ENCODE measurements around the gene EDC3.
"Not testable (repeated sequence)": the region's sequence is repeated elsewhere in the genome, so short reads cannot be mapped to it uniquely, and the experiment has no call there.

The EDC3 gene

DNA sequence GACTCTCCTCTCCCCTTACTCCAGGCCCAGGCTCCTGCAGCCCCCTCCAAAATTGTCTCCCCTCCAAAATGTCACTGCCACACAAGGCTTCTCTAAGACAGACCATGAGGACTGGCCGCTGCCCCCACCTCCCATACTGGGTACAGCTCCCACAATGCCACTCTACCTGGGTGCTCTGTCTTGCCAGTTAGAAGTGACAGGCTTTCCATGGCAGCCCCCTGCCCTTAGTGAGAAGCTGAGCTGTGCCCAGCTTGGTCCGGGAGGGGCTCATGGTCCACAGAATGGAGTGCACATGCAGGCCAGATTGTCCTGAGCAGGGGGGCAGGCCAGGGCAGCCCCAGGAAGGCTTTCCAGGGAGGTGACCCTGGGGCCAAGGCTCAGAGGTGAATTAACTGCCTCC, 83.1 kb downstream of the EDC3 start:
- no peak for DNase-seq (ENCODE audit: low read depth in 2 of 3, low spot score in 2 of 3)

GRCh38 chr15:74611834-74612233, 84.0 kb downstream of the EDC3 start:
- no peak for DNase-seq (ENCODE audit: low read depth in 2 of 3, low spot score in 2 of 3)

DNA sequence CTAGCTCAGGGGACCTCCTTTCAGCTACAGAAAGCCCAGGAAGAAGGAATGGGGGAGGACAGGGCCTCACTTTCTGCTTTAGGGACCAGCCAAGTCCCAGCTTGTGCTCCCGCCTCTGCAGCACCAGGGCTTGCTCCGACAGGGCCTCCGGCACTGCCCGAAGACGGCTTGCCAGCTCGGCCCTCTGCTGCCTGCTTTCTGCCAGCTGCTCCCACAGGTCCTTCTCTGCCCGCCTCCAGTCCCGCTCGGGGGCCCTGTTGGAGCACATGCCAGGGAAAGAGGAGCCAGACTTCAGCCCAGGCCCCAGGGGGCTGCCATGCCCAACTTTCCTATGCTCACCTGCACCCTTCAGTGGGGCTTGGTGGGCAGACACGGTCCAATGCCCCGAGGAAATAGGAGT, 84.5 kb downstream of the EDC3 start:
- DNase-seq (ENCODE audit: low read depth in 2 of 3, low spot score in 2 of 3), result no peak

DNA sequence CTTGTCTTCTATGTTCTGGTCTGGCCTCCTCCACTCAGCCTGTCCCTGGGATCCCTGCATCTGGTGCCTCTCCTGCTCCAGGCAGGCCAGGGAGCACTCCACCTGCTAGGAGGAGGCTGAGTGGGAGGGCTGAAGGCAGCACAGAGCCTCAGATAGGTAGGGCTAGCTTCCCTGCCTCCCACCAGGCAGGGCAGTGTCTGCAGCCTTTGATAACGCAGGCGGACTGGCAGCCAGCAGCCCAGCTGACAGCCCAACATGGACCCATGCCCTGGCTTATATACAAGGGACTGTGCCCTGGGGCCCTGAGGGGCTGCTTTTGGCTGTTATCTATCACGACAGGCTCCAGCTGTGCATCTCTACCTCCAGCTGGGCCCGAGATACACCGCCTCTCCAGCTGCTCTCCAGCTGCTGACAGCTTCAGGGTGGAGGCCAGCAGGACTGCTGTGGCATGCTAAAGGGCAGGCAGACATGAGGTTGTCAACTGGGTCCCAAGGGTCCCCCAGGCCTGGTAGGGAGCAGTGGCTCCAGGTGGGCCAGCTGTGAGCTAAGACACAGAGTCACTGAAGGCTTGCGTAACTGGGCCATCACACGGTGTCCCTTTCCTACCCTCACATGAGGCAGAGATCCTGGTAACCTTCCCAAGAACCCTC, 85.4 kb downstream of the EDC3 start:
- no peak for DNase-seq (ENCODE audit: low read depth in 2 of 3, low spot score in 2 of 3)

- no peak for DNase-seq (ENCODE audit: low read depth in 2 of 3, low spot score in 2 of 3)
These were observed 85.9 kb downstream of the EDC3 start for GRCh38 chr15:74609938-74610301.

DNA sequence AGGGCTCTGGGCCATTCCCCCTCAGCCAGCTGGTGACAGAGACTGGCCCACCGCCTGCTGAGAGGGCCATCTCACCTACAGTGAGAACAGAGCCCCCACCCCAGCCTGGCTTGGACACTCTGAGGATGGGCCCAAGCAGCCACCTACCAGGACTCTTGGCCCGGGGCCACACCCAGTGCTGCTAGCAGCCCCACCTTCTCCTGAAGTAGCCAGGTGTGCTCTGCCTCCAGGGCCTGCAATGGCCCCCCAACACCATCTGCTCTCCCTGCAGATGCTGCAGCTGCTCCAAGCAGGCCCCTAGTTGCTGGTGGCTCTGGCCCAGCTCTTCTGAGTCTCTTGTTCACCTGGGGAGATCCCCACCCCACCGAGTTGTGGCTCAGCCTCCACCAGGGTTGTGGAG, 87.0 kb downstream of the EDC3 start:
- no peak for DNase-seq (ENCODE audit: low read depth in 2 of 3, low spot score in 2 of 3)

- no peak for DNase-seq (ENCODE audit: low read depth in 2 of 3, low spot score in 2 of 3)
These were observed 90.1 kb downstream of the EDC3 start for GRCh38 chr15:74605795-74606150.

GRCh38 chr15:74604983-74605794, 90.6 kb downstream of the EDC3 start:
- no peak for DNase-seq (ENCODE audit: low read depth in 2 of 3, low spot score in 2 of 3)

DNA sequence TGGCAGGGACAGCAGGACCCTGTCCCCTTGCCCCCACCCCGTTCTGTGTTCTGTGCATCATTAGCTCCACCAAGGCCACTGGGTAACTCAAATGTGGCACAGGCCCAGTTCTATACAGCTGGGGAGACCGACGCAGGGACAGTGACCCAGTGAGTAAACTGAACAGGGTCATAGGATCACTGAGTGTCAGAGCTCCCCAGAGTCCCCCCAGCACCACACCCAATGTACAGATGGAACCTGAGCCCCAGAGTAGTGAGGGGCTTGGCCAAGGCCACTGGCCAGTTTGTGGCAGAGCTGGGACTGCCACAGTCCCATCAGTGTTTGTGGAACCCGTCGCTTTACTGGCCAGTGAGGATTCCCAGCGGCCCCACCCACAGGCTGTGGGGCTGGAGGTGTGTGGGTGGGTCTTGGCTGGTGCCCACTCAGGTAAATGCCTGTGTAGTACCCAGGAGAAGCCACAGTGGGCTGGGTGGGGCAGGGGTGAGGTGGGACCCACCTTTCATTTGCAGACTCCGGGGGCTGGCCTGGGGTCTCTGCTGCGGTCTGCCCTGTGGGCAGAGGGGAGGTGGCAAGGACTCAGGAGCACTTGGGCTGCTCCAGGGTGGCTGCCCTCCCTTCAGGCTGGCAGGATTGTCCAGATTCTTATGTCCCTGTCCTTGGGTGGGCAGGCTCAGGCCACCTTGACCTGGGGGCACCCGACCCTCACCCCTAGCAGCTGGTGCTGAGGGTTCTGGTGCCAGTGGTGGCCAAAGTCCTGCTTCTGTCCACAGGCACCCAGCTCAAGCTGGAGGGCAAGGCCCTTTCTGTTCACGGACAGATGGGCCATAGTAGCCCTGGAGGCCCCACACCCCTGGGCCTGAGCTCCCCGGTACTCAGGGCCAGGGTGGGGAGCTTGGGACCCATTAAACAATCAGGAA, 91.8 kb downstream of the EDC3 start:
- DNase-seq (ENCODE audit: low read depth in 2 of 3, low spot score in 2 of 3), result no peak

- no peak for DNase-seq (ENCODE audit: low read depth in 2 of 3, low spot score in 2 of 3)
These were observed 92.6 kb downstream of the EDC3 start for GRCh38 chr15:74603026-74603788.

DNA sequence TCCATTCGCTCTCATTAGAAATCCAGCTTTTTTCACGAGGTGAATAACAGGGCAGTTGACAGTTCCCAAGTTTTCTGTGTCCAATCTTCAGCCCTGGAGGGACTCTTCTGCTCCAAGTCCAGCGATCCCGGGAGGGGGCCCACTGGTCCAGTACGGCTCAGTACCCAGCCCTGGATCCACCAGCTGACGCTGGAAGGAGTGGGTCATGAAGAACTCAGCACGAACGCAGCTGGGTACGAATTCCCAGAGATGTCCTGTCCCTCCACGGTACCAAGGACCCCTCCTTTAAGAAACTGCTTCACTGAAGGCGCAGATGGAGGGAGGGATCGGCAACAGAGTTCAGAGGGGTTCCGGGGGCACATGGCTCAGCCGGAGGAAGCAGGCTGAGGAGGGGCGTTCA, 96.7 kb downstream of the EDC3 start:
- DNase-seq (ENCODE audit: low read depth in 2 of 3, low spot score in 2 of 3), result no peak

DNA sequence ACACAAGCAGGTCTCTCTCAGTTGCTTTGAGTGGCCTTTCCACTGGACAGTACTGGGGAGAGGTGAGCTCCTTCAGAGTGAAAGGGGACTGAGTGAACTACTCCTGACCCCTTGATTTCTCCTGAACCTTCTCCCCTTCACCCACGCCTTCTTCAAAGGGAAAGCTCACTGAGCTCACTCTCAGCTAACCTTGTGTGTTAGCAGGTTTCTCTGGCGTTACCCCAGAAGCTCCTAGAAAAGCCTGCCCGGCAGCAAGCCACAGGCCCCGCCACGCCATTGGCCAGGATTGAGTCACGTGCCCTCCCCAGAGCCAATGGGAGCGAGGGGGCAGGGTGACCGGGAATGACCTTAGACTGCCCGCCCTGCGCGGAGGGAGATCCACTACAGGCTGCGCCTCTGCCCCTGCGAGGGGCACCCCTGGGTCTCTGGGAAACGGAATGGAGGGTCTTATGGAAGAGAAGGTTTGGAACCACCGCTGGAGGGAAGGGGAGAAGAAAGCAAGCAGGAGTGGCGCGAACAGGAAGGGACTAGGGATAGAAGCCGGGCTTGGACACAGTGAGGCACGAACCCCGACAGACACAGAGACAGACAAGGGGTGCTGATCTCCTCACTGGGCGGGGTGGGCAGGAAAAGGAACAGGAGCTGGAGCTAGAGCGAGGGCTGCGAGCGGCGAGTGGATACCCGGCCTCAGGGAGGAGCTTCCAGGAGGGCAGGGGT, 97.5 kb downstream of the EDC3 start:
- DNase-seq (ENCODE audit: low read depth in 2 of 3, low spot score in 2 of 3), result peak; percentile 66 to 79 (median 69)

- DNase-seq (ENCODE audit: low read depth in 2 of 3, low spot score in 2 of 3), result not testable (repeated sequence)
These were observed 98.6 kb downstream of the EDC3 start for GRCh38 chr15:74597146-74597705.

DNA sequence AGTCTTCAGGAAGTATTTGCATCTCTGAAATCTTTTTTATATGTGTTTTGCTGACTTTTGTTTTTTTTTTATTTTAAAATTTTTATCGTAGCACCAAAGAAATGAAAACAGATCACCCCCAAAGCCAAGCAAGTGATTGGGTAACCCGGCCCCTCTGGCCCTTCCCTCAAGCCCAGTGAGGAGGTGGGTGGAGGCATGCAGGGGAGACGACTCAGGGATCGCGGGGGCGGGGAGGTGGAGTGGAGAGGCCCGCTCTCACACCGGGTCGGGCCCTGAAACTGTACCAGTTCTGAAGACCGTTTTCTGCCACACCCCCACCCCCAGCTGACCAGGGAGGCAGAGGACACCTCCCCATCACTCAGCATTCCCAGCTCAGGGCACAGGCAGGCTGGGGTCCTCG, 99.1 kb downstream of the EDC3 start:
- not testable (repeated sequence) for DNase-seq (ENCODE audit: low read depth in 2 of 3, low spot score in 2 of 3)

DNA sequence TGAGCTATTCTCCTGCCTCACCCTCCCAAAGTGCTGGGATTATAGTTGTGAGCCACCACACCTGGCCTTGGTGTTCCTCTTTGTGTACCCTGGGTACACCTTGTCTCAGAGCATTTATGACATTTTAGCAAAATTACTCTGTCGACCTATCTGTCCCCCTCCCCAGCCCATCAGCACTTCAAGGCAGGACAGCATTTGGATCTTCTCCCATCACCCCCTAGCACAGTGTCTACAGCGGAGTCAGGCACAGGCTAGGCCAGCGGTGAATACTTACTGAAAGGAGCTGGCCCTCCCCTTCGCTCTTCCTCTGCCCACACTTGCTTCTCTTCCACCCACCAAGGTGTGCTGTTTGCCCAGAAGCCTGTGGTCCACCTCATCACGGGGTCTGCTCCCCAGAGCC, 100.6 kb downstream of the EDC3 start:
- DNase-seq (ENCODE audit: low read depth in 2 of 3, low spot score in 2 of 3), result no peak

GRCh38 chr15:74594455-74594854, 101.4 kb downstream of the EDC3 start:
- no peak for DNase-seq (ENCODE audit: low read depth in 2 of 3, low spot score in 2 of 3)

GRCh38 chr15:74593122-74593521, 102.7 kb downstream of the EDC3 start:
- DNase-seq (ENCODE audit: low read depth in 2 of 3, low spot score in 2 of 3), result no peak

DNA sequence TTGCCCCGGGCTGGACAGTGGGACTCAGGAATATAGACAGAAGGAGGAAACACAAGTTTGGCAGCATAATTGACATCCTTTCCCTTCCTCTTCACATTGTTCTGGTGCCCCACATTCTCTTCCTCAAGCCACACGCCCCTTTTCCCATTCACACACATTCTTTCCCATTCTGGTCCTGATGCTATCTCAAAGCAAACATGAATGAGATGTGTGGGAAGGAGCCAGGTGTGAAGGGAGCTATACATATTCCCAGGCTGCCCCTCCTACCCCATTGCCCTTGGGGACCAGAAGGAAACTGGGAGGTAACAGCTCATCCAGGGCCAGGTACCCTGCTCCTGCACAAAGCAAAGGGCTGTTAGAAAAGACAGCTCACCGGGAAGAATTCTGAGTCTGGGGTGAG, 103.6 kb downstream of the EDC3 start:
- no peak for DNase-seq (ENCODE audit: low read depth in 2 of 3, low spot score in 2 of 3)

DNA sequence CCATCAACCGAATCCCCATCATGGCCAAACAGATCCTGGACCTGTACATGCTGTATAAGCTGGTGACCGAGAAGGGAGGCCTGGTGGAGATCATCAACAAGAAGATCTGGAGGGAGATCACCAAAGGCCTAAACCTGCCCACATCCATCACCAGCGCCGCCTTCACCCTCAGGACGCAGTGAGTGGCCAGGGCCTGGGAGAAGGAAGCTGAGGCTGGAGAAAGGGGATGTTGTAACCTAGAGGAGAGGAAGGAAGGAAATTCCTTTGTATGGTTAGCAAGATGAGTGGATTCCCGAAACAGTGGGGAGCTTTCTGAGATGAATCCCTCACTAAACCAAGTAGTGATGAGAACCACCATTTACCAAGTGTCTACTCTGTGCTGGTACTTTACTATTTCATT, 106.0 kb downstream of the EDC3 start:
- DNase-seq (ENCODE audit: low read depth in 2 of 3, low spot score in 2 of 3), result no peak

DNA sequence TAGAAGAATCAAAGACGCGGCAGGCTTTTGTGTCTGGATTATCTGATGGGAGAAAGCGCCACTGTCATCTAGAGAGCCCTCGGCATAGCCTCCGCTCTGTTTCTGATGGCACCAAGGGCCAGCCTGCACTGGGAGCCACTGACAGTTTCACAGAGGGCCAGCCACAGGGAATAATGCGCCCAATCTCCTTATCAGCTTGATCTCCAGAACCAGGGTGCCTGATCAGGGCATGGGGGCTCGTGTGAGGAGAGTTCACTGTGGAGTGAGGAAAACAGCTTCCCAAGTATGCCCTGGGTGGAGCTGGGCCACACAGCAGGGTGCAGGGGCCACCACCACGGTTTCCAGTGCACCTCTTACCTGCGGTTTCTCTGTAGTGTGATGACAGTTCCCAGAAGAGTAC, 110.0 kb downstream of the EDC3 start:
- DNase-seq (ENCODE audit: low read depth in 2 of 3, low spot score in 2 of 3), result no peak
